Stimulated activated CD4-positive, alpha-beta T cell treated with anti-CD3 and anti-CD28 coated beads, Interleukin-15, amount 100 ng/mL, for 24 hours (primary cell): ENCODE measurements around the gene CEP164.
"Not testable (repeated sequence)": the region's sequence is repeated elsewhere in the genome, so short reads cannot be mapped to it uniquely, and the experiment has no call there.

Experiments
- DNase-seq: peaks from one replicate; pipeline ENCODE4 v3.0.0-alpha.2; 2020

CEP164 gene

DNA sequence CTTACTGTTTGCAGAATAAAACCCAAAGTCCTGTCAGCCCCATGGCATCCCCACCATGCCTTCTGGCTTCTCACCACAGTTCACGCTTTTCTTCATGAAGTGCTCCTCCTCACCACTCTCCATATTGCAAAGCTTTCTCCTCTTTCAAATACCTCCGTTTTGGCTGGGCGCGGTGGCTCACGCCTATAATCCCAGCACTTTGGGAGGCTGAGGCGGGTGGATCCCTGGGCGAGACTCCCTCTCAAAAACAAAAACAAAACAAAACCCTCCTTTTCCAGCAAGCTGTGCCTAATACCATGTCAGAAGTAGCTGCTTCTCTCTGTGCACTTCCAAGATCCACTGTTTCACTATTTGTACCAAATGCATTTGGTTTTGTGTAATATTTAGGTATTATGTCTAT, 18.3 kb upstream of the CEP164 start:
- DNase-seq: no peak

- no peak for DNase-seq
Observed at GRCh38 chr11:117313091-117313490, 14.6 kb upstream of the CEP164 start.

DNA sequence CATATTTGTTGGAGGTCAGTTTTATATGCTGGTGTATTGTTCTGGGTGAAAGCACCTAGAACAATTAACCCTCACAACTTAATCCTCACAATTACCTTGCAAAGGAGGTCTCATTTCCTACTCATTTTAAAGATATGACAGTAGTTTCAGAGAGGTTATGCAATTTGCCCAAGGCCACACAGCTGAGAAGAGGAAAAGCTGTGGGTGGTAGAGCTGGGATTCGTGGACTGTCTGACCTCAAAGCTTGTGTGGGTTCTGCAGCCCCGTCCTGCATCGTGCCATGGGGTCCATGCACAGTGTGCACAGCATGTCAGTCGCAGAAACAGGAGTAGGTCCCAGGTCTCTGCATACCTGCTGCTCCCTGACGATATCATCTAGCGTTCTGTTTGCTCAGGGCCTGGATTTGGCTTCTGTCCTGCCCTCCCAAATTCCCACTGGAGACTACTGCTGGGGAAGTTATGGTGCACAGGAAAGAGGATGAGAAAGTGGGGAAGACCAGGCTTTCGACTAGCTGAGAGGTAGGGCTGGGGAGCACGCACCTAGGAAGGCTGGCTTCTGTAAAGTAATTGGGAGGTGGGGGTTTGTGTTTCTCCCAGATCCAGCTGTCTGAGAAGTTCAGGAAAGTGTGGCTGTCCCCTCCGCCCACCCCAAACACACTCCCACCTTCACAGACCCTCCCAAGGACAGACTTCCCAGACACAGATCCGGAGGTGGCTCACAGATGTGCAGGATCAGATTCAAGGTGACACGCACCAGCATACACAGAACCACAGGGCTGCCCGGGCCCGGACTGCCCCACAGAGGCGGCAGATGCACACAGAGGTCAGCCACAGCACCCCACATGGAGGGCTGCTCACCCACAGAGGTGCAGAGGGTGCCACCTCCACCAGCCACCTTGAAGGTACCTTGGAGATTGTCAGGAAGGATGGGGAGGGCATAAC, 13.6 kb upstream of the CEP164 start:
- no peak for DNase-seq

GRCh38 chr11:117314840-117315239, 12.8 kb upstream of the CEP164 start:
- no peak for DNase-seq

GRCh38 chr11:117315285-117316196, 12.1 kb upstream of the CEP164 start:
- peak; percentile 46 for DNase-seq

- no peak for DNase-seq
Observed at GRCh38 chr11:117316197-117316961, 11.3 kb upstream of the CEP164 start, which contains the start of gene BACE1. Gene BACE1, minus strand, starts transcription at chr11:117316256. Its CDS starts 461 bp downstream, at chr11:117315795.

GRCh38 chr11:117318738-117319137, 8.9 kb upstream of the CEP164 start:
- no peak for DNase-seq

DNA sequence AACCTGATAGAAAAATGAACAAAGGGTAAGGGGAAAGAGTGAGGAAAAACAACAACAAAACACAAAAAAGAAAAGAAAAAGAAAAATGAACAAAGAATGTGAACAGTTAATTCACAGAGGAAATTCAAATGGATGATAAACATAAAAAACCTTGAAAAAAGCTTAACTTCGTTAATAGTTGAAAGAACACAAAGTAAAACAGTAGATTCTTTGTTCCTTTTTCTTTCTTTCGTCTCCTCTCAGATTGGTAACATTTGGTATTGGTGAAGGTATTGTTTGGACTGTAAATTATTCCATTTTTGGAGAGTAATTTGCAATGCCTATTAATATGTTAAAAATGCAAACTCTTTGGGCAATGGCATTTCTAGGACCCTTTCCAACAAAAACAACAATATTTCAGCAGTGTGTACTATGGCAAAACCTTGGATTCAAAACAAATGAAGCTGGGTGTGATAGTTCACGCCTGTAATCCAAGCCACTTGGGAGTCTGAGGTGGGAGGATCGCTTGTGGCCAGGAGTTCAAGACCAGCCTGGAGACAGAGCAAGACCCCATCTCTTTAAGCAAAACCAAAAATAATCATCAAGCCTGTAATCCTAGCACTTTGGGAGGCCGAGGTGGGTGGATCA, 8.3 kb upstream of the CEP164 start:
- no peak for DNase-seq

- not testable (repeated sequence) for DNase-seq
Observed at GRCh38 chr11:117327255-117327566, 443 bp upstream of the CEP164 start.

DNA sequence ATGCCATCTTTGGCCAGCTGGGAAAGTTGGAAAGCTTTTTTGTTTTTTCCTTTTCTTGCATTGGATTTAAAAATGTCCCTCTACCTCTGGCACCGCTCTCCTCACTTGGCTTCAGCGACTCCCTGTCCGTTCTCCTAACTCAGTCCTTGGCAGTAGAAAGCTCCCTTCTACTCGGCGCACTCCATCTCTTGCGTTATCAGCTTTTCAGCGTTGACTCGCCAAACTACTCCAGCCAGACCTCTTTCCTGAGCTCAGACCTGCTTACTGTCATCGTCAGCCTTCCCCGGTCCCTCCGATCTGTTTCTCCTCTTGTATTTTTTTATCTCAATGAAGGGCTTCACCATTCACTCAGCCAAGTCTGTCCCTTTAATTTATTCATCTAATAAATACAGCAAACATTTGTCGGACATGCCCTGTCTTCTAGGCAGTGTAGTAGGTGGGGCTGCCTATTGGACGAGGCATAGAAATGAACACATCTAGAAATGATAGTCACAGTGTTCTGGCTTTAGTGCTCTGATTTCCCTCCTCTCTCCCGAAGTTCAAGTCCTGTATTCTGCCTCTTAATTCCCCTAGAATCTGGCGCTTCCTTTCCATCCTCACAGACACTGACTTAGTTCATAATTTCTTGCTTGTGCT, 839 bp downstream of the CEP164 start:
- DNase-seq: no peak

DNA sequence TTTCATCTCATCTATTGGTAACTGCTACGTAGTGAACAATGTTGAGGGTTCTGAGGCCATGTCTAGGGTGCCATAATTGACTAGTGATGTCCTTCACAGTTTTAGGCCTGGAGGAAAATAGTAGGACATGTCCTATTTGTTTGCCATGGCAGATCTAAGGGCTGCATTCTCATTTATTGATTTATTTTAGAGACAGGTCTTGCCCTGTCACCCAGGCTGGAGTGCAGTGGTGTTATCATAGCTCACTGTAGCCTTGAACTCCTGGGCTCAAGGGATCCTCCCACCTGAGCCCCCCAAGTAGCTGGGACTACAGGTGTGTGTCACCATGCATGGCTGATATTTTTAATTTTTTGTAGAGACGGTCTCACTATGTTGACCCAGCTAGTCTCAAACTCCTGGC, 5.2 kb downstream of the CEP164 start:
- DNase-seq: no peak

DNA sequence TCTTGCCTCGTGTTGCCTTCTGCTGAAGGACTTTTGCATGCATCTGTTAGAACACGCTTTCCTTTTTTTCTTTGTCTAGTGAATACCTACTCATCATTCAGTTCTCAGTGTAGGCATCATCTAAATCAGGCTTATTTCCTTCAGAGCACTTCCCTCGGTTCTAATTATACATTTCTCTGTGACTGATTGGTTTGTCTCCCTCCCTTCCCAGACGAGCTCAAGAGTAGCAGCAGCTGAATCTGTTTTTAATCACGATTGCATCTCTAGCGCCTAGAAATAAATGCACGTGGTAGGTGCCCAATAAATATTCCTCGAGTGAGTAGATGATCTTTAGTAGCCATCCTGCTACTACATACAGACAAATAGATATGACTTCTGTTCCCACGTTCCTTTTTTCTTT, 6.3 kb downstream of the CEP164 start:
- DNase-seq: no peak

DNA sequence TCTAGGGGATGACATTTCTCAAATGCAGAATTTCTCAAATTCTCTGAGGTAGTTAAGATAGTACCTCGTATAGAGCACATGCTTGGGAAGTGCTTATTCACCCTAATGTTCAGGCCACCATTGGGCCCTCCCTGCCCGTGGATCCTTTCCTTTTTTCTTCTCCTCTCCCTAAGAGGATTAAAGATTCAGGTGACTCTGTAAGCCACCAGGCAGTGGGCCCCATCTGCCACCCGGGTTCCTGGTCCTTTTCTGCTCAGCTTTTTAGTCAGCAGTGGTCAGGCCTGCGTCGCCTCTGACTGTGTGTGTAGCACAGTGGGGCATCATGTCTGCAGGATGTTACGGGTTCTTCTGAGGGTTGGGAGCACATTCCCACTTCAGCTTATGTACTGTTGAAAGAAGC, 7.2 kb downstream of the CEP164 start:
- no peak for DNase-seq

GRCh38 chr11:117335399-117335798, 7.7 kb downstream of the CEP164 start:
- DNase-seq: no peak

DNA sequence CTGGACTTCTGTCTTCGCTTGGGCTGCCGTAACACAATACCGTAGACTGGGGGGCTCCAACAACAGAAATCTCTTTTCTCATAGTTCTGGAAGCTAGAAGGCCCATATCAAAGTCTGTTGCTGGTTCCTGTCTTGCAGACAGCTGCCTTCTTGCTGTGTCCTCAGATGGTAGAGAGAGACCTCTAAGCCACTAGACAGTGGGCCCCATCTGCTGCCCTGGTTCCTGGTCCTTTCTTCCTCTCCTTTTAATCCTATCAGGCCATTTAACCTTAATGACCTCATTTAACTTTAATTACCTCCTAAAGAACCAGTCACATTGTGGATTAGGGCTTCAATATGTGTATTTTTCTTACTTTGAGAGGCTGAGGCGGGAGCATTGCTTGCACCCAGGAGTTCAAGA, 9.4 kb downstream of the CEP164 start:
- no peak for DNase-seq

GRCh38 chr11:117345039-117345438, 17.4 kb downstream of the CEP164 start:
- no peak for DNase-seq

- no peak for DNase-seq
Observed at GRCh38 chr11:117354550-117354949, 26.9 kb downstream of the CEP164 start.

DNA sequence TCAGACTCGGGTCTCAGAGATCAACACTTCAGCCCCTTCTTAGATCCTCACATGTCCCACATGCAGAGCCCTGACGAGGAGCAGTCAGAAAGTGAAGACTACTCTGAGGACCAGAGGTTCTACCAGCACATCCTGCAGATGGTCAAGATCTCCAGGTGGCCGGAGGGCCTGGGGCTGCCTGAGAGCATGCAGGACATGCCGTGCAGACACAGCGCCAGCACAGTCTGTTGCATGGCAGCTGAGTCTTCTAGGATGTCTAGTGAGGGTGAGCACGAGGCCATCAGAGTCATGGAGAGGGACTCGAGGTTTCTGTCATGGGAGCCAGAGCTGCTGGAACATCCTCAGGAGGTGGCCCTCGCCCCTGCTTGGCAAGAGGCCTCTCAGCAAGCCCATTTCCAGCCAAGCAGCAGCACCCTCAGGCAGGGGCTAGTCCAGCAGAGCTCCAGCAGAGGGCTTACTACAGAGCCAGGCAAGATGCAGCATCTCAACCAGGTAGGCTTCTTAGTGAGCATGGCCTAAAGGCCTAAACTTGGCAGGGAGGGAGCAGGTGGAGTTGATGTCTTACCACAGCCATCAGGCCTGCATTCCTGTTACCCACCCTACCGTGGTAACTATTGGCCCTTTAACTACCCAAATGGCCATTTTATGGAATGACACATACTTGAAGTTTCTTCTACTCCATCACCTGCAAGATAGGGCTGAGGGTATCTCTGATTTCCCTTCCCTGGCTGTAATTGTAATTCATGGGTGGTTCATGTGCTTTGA, 28.7 kb downstream of the CEP164 start:
- no peak for DNase-seq

DNA sequence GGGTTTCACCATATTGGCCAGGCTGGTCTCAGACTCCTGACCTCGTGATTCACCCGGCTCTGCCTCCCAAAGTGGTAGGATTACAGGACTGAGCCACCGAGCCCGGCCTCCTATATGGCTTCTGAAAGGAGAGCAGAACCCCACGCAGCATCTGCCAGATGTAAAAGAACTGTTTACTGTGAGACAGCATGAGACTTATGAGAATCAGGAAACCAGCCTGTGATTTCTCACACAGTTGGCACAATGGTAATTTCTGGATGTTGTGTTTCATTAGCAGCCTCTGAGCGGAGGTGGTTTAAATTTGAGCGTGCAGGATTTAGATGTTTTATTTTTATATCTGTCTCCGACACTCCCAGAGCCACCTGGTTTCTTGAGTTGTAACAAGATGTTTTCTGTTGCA, 33.8 kb downstream of the CEP164 start:
- DNase-seq: no peak

DNA sequence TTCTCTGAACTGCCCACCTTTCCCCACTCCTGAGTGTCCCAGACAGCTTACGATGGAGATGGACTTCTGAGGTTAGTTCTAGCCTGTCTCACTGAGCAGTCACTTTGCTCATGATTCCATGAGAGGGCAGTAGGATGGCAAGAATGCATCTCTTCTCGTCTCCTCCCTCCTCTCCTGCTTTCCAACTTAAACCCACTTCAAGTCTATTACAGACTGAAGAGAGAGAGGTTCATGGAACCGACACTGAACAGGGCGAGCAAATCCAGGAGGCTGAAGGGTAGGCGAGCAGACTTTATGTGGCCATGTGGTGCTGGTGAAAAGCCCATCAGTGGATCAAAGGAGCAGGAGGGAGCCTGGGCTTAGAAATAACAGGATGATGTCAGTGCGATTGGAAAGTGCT, 38.6 kb downstream of the CEP164 start:
- no peak for DNase-seq

DNA sequence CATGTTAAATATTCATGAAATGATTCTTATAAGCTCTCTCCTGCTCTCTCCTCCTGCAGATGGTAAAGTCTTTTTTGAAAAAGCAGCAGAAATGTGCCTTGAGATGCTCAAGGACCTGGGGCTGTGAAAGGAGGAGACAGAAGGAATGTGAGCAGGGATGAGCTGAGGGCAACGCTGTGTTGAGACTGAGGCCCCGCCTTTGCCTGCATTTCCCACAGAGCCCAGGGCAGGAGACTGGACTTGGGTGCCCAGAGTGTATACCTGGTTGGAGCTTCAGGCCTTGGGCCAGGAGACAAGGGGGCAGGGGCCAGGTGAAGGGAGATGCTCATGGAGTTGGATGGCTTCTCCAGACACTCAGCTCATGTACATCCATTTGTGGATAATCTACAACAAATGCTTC, 39.2 kb downstream of the CEP164 start:
- DNase-seq: no peak
